Uterus (tissue), 2 donors: Measurements from ENCODE around the gene OS9.

Experiments
- POLR2A ChIP-seq, 2 donors: fragments of 450-650 bp; IDR thresholded peaks; one replicate each; pipeline ENCODE4 v1.6.1; 2016; ENCODE audit warnings: antibody characterized with exemption in 2 of 2, mild to moderate bottlenecking in 1 of 2, moderate library complexity in 1 of 2
- TF ChIP-seq, protein P1 (sequence below), 4 experiments: fragments of 200-600 bp in 2 of 4; fragments of 450-650 bp in 2 of 4; sonication (generic) in 2 of 4; IDR thresholded peaks; one replicate each; pipeline ENCODE4 v1.5.1; 2016 to 2019; ENCODE audit warnings: antibody characterized with exemption in 4 of 4, mild to moderate bottlenecking in 2 of 4, moderate library complexity in 1 of 4

DNA sequence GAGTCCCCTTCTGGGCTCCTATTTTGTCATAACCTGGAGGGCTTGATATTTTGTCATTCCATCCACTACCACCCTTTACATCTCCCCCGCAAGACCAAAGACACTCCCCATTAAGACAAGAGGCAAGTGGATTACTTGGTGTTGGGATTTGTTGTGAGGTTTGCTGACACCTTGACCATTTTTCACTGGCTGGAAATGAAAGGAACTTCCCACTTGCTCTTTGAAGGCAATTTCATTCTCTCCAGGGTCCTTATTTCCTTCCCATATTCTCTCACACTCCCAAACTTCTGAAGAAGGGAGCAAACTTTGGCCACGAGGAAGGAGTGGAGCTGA lies 29.7 kb downstream of the OS9 start:
- TF ChIP-seq, protein P1, sequence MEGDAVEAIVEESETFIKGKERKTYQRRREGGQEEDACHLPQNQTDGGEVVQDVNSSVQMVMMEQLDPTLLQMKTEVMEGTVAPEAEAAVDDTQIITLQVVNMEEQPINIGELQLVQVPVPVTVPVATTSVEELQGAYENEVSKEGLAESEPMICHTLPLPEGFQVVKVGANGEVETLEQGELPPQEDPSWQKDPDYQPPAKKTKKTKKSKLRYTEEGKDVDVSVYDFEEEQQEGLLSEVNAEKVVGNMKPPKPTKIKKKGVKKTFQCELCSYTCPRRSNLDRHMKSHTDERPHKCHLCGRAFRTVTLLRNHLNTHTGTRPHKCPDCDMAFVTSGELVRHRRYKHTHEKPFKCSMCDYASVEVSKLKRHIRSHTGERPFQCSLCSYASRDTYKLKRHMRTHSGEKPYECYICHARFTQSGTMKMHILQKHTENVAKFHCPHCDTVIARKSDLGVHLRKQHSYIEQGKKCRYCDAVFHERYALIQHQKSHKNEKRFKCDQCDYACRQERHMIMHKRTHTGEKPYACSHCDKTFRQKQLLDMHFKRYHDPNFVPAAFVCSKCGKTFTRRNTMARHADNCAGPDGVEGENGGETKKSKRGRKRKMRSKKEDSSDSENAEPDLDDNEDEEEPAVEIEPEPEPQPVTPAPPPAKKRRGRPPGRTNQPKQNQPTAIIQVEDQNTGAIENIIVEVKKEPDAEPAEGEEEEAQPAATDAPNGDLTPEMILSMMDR (IDR thresholded peaks at IDR 0.05), result no peak
- no peak for TF ChIP-seq POLR2A (IDR thresholded peaks at IDR 0.05)
